Measurements from ENCODE around the gene DARS1. TPM values are rescaled to one million over a fixed set of nuclear protein-coding genes. Genes with fewer than 3 reads are reported as not detected.

Gene DARS1
- total RNA-seq, 2 donors from 2014 or later = 54.9 to 57.2 TPM

GRCh38 chr2:136031711-136032110 is 46.3 kb upstream of the DARS1 start:
- intact Hi-C loops (cut with DNase I) = no loop called here
- TF ChIP-seq POLR2A (IDR thresholded peaks at IDR 0.05) (no peak), CTCF (IDR thresholded peaks at IDR 0.05) (no peak), POLR2AphosphoS5 (IDR thresholded peaks at IDR 0.05) (no peak)
- H3K4me1 ChIP-seq (replicated peaks) = no peaks in the 10 kb centered on the region
- 40% methylated on average over 7 of the region's 7 CpGs for WGBS
- no peaks in the 10 kb centered on the region for H3K36me3 ChIP-seq
- no peak overlapping the region for H3K27ac ChIP-seq
- no peaks in the 10 kb centered on the region for H3K9me3 ChIP-seq
- no peak for DNase-seq (ENCODE audit: low spot score)
- H3K4me3 ChIP-seq = no peak overlapping the region
- no peaks in the 10 kb centered on the region for H3K27me3 ChIP-seq (replicated peaks; ENCODE audit: insufficient read depth)

GRCh38 chr2:136030406-136030805 is 45.0 kb upstream of the DARS1 start:
- 82% methylated on average over 3 of the region's 3 CpGs for WGBS
- Histone ChIP-seq H3K4me3 (no peak overlapping the region), H3K36me3 (no peaks in the 10 kb centered on the region), H3K4me1 (replicated peaks) (no peaks in the 10 kb centered on the region), H3K27ac (no peak overlapping the region), H3K27me3 (replicated peaks; ENCODE audit: insufficient read depth) (no peaks in the 10 kb centered on the region), H3K9me3 (no peaks in the 10 kb centered on the region)
- intact Hi-C loops (cut with DNase I) = no loop called here
- DNase-seq (ENCODE audit: low spot score) = no peak
- TF ChIP-seq POLR2A (IDR thresholded peaks at IDR 0.05) = no peak
- TF ChIP-seq POLR2AphosphoS5 (IDR thresholded peaks at IDR 0.05) = no peak
- no peak for TF ChIP-seq CTCF (IDR thresholded peaks at IDR 0.05)

GRCh38 chr2:136029149-136029548 is 43.7 kb upstream of the DARS1 start:
- TF ChIP-seq POLR2A (IDR thresholded peaks at IDR 0.05) (no peak), CTCF (IDR thresholded peaks at IDR 0.05) (no peak), POLR2AphosphoS5 (IDR thresholded peaks at IDR 0.05) (no peak)
- no peaks in the 10 kb centered on the region for H3K27me3 ChIP-seq (replicated peaks; ENCODE audit: insufficient read depth)
- no peaks in the 10 kb centered on the region for H3K4me1 ChIP-seq (replicated peaks)
- H3K4me3 ChIP-seq = no peak overlapping the region
- intact Hi-C loops (cut with DNase I) = no loop called here
- H3K27ac ChIP-seq = no peak overlapping the region
- H3K9me3 ChIP-seq = no peaks in the 10 kb centered on the region
- H3K36me3 ChIP-seq = no peaks in the 10 kb centered on the region
- 91% methylated on average over 6 of the region's 6 CpGs for WGBS
- DNase-seq (ENCODE audit: low spot score) = no peak

GRCh38 chr2:136028001-136028400 is 42.6 kb upstream of the DARS1 start:
- Histone ChIP-seq H3K4me1 (replicated peaks) (no peaks in the 10 kb centered on the region), H3K4me3 (no peak overlapping the region), H3K9me3 (no peaks in the 10 kb centered on the region), H3K36me3 (no peaks in the 10 kb centered on the region), H3K27ac (no peak overlapping the region), H3K27me3 (replicated peaks; ENCODE audit: insufficient read depth) (no peaks in the 10 kb centered on the region)
- WGBS = 96% methylated on average over 9 of the region's 9 CpGs
- no peak for DNase-seq (ENCODE audit: low spot score)
- intact Hi-C loops (cut with DNase I) = no loop called here
- TF ChIP-seq POLR2AphosphoS5 (IDR thresholded peaks at IDR 0.05) = no peak
- no peak for TF ChIP-seq CTCF (IDR thresholded peaks at IDR 0.05)
- TF ChIP-seq POLR2A (IDR thresholded peaks at IDR 0.05) = no peak

GRCh38 chr2:136027112-136027511 is 41.7 kb upstream of the DARS1 start:
- TF ChIP-seq POLR2A (IDR thresholded peaks at IDR 0.05) (no peak), POLR2AphosphoS5 (IDR thresholded peaks at IDR 0.05) (no peak), CTCF (IDR thresholded peaks at IDR 0.05) (no peak)

More at GRCh38 chr2:136027112-136027511, 41.7 kb upstream of the DARS1 start:
- no peak overlapping the region for H3K4me3 ChIP-seq
- no peaks in the 10 kb centered on the region for H3K4me1 ChIP-seq (replicated peaks)
- no peaks in the 10 kb centered on the region for H3K27me3 ChIP-seq (replicated peaks; ENCODE audit: insufficient read depth)
- no peaks in the 10 kb centered on the region for H3K9me3 ChIP-seq
- no peak overlapping the region for H3K27ac ChIP-seq
- no peak for DNase-seq (ENCODE audit: low spot score)
- intact Hi-C loops (cut with DNase I) = no loop called here
- WGBS = 87% methylated on average over 7 of the region's 7 CpGs
- no peaks in the 10 kb centered on the region for H3K36me3 ChIP-seq
